WI38 (cell line): ENCODE measurements around the gene CLEC3B.

Source experiments
- H3K4me3 ChIP-seq: 2 replicates; pipeline ENCODE4 v1.5.1; 2011; ENCODE audit warnings: low read depth, mild to moderate bottlenecking, control low read depth, low read length
- CTCF ChIP-seq: IDR thresholded peaks from 2 replicates; pipeline ENCODE4 v1.5.1; 2012; ENCODE audit warnings: low read depth, mild to moderate bottlenecking, control low read depth, low read length

Gene CLEC3B

GRCh38 chr3:44995142-44995770 lies 30.8 kb upstream of the CLEC3B start:
- TF ChIP-seq CTCF = no peak
- H3K4me3 ChIP-seq = no peak overlapping the region

- no peak for TF ChIP-seq CTCF
Observed at GRCh38 chr3:44996556-44996969, 29.5 kb upstream of the CLEC3B start.

GRCh38 chr3:44999782-45000181 lies 26.3 kb upstream of the CLEC3B start:
- TF ChIP-seq CTCF = no peak
- H3K4me3 ChIP-seq = no peak overlapping the region

More at GRCh38 chr3:44996556-44996969, 29.5 kb upstream of the CLEC3B start:
- H3K4me3 ChIP-seq = no peak overlapping the region

GRCh38 chr3:45000823-45001222 lies 25.3 kb upstream of the CLEC3B start:
- H3K4me3 ChIP-seq = no peak overlapping the region
- TF ChIP-seq CTCF = no peak

- no peak overlapping the region for H3K4me3 ChIP-seq
- no peak for TF ChIP-seq CTCF
Observed at GRCh38 chr3:45001738-45002137, 24.4 kb upstream of the CLEC3B start.

- no peak overlapping the region for H3K4me3 ChIP-seq
- no peak for TF ChIP-seq CTCF
Observed at GRCh38 chr3:45002139-45002660, 23.9 kb upstream of the CLEC3B start.

GRCh38 chr3:45002720-45003119 lies 23.4 kb upstream of the CLEC3B start:
- H3K4me3 ChIP-seq = no peak overlapping the region
- no peak for TF ChIP-seq CTCF
